Tibial nerve (tissue), 3 donors: ENCODE data around the gene ZSWIM7.

ENCODE experiments used
- EP300 ChIP-seq, 2 donors: sonication (generic); formaldehyde crosslinking; IDR thresholded peaks; one replicate each; pipeline ENCODE4 v1.6.1; 2017; ENCODE audit warnings: antibody characterized with exemption in 2 of 2, mild to moderate bottlenecking in 1 of 2
- POLR2A ChIP-seq, 2 donors: fragments of 450-650 bp; IDR thresholded peaks; one replicate each; pipeline ENCODE4 v1.6.1; 2017; ENCODE audit warnings: antibody characterized with exemption in 2 of 2, mild to moderate bottlenecking in 2 of 2, moderate library complexity in 2 of 2

- no peak for TF ChIP-seq POLR2A (IDR thresholded peaks at IDR 0.05)
- no peak for TF ChIP-seq EP300 (IDR thresholded peaks at IDR 0.05)
Observed at GRCh38 chr17:16005636-16006035, 6.1 kb upstream of the ZSWIM7 start.
